ENCODE measurements around the gene AFF3.

- TF ChIP-seq CTCF (IDR thresholded peaks at IDR 0.05) (no peak), POLR2A (IDR thresholded peaks at IDR 0.05) (no peak)
Measured at GRCh38 chr2:99598441-99598840, 543.9 kb downstream of the AFF3 start.
